Transverse colon (tissue), 4 donors: ENCODE results near the gene PSMF1. TPM values are rescaled to one million over a fixed set of nuclear protein-coding genes. Genes with fewer than 3 reads are reported as not detected.

Experiments used
- DNase-seq: peaks from one replicate; pipeline ENCODE4 v3.0.0-alpha.2; 2019
- H3K27ac ChIP-seq, 4 donors: fragments of 200-600 bp; sonication (generic); 2 replicates each; pipeline ENCODE4 v1.5.1; 2016 to 2018; ENCODE audit warnings: inconsistent platforms in 4 of 4
- H3K27me3 ChIP-seq: fragments of 200-600 bp; sonication (generic); 2 replicates; pipeline ENCODE4 v1.5.1; 2017; ENCODE audit warnings: inconsistent platforms
- H3K36me3 ChIP-seq, 4 donors: fragments of 200-600 bp; sonication (generic); 2 replicates each; pipeline ENCODE4 v1.5.1; 2017 to 2019; ENCODE audit warnings: inconsistent platforms in 4 of 4
- H3K4me1 ChIP-seq, 4 donors: fragments of 200-600 bp; sonication (generic); 2 replicates each; pipeline ENCODE4 v1.5.1; 2017 to 2020; ENCODE audit warnings: inconsistent platforms in 4 of 4
- H3K4me3 ChIP-seq, 4 donors: fragments of 200-600 bp; sonication (generic); 1 replicate in 1 of 4; 2 replicates in 3 of 4; pipeline versions ENCODE4 v1.5.1 to v1.6.1; 2017 to 2019; ENCODE audit warnings: inconsistent platforms in 4 of 4
- H3K9me3 ChIP-seq, 2 donors: fragments of 200-600 bp; sonication (generic); 2 replicates each; pipeline ENCODE4 v1.5.1; 2017 to 2019; ENCODE audit warnings: inconsistent platforms in 2 of 2
- CTCF ChIP-seq, 5 experiments: fragments of 200-600 bp in 3 of 5; fragments of 450-650 bp in 2 of 5; sonication (generic) in 3 of 5; IDR thresholded peaks; 1 replicate in 2 of 5; 2 replicates in 3 of 5; pipeline ENCODE4 v1.5.1; 2016 to 2017; ENCODE audit warnings: antibody characterized with exemption in 5 of 5, inconsistent platforms in 3 of 5, mild to moderate bottlenecking in 2 of 5, moderate library complexity in 1 of 5
- EP300 ChIP-seq: sonication (generic); formaldehyde crosslinking; IDR thresholded peaks from one replicate; pipeline ENCODE4 v1.6.1; 2017; ENCODE audit warnings: antibody characterized with exemption, low read depth
- POLR2A ChIP-seq: fragments of 450-650 bp; IDR thresholded peaks from one replicate; pipeline ENCODE4 v1.6.1; 2016; ENCODE audit warnings: antibody characterized with exemption, mild to moderate bottlenecking, moderate library complexity
- POLR2AphosphoS5 ChIP-seq, 3 donors: sonication (generic); formaldehyde crosslinking; IDR thresholded peaks; one replicate each; pipeline ENCODE4 v1.6.1; 2016; ENCODE audit warnings: antibody characterized with exemption in 3 of 3
- WGBS, 2 donors: methylation state at CpG; one replicate each; pipeline ENCODE4 v1.1.5; 2018; ENCODE audit warnings: low coverage in 1 of 2; 5-methylcytosine and 5-hydroxymethylcytosine counted together
- in situ Hi-C, 4 donors: fragments of 200-750 bp; cut with MboI; loops; one replicate each; pipeline versions ENCODE4 v1.15.0 to v1.15.1; 2017; ENCODE audit warnings: low sequenced_read_pairs in 3 of 4, low pct_ligation_motif_present in 1 of 4, low pct_unique_long_range_greater_than_20kb in 1 of 4
- intact Hi-C: fragments of 100-400 bp; cut with DNase I; formaldehyde crosslinking; loops from one replicate; pipeline ENCODE4 v1.15.1; 2023; ENCODE audit warnings: low total_unique reads
- total RNA-seq, 4 donors: library from RNA; depleted of rRNA; stranded (reverse); fragments of >200 nt; gene quantifications; one replicate each; pipeline ENCODE4 v1.1.0, GENCODE V29; 2016

PSMF1 gene
- total RNA-seq, 4 donors from 2014 or later = 55.1 to 173 (median 120) TPM

GRCh38 chr20:1094751-1095150 is 23.7 kb upstream of the PSMF1 start:
- Histone ChIP-seq H3K4me3 (no peak overlapping the region), H3K9me3 (no peaks in the 10 kb centered on the region), H3K27me3 (no peaks in the 10 kb centered on the region), H3K36me3 (no peaks in the 10 kb centered on the region), H3K27ac (no peak overlapping the region), H3K4me1 (no peaks in the 10 kb centered on the region)
- intact Hi-C loops = no loop called here
- DNase-seq = no peak
- in situ Hi-C loops = no loop called here
- 83% methylated on average over 6 of the region's 6 CpGs; no CpG with 5 or more reads in 1 of the 2 donors for WGBS, 2 donors
- TF ChIP-seq CTCF (IDR thresholded peaks at IDR 0.05) (no peak), POLR2A (no peak), POLR2AphosphoS5 (IDR thresholded peaks at IDR 0.05) (no peak), EP300 (no peak)

GRCh38 chr20:1101533-1101932 is 16.9 kb upstream of the PSMF1 start:
- in situ Hi-C loops = loop anchor here in 3 of 4 donors (25.0 kb wide), 3 partner anchors 264 to 361 kb away; partner anchors contain the start of genes NSFL1C (in 2 of the 3) and FAM110A (in 1 of the 3)
- Histone ChIP-seq H3K27ac (no peak overlapping the region), H3K9me3 (peaks cover 11% of the 10 kb centered on the region in 2 donors), H3K4me3 (no peak overlapping the region), H3K36me3 (no peaks in the 10 kb centered on the region), H3K4me1 (no peaks in the 10 kb centered on the region), H3K27me3 (no peaks in the 10 kb centered on the region)
- no peak for DNase-seq
- TF ChIP-seq EP300 = no peak
- no peak for TF ChIP-seq CTCF (IDR thresholded peaks at IDR 0.05)
- no peak for TF ChIP-seq POLR2A
- no peak for TF ChIP-seq POLR2AphosphoS5 (IDR thresholded peaks at IDR 0.05)
- intact Hi-C loops = no loop called here

DNA sequence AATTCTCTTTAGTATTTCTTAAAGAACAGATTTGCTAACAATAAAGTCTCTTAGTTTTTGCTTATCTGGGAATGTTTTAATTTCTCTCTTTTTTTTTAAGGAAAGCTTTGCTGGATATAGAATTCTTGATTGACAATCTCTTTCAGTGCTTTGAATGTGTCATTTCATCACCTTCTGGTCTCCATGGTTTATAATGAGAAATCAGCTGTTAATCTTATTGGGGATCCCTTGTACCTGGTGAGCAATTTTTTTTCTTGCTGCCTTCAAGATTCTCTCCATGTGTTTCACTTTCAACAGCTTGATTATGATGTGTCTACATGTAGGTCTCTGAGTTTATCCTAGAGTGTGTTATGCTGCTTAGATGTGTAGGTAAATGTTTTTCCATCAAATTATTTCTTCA is 16.4 kb upstream of the PSMF1 start:
- no peak for TF ChIP-seq POLR2AphosphoS5 (IDR thresholded peaks at IDR 0.05)
- no peak for TF ChIP-seq EP300
- no peak for TF ChIP-seq POLR2A
- TF ChIP-seq CTCF (IDR thresholded peaks at IDR 0.05) = no peak
- Histone ChIP-seq H3K4me3 (no peak overlapping the region), H3K27me3 (no peaks in the 10 kb centered on the region), H3K36me3 (no peaks in the 10 kb centered on the region), H3K27ac (no peak overlapping the region), H3K9me3 (peaks cover 11% of the 10 kb centered on the region in 2 donors), H3K4me1 (no peaks in the 10 kb centered on the region)
- intact Hi-C loops (no loop called here), in situ Hi-C loops (loop anchor here in 3 of 4 donors (25.0 kb wide), 3 partner anchors 265 to 360 kb away; partner anchors contain the start of genes NSFL1C (in 2 of the 3) and FAM110A (in 1 of the 3))
- DNase-seq = no peak

DNA sequence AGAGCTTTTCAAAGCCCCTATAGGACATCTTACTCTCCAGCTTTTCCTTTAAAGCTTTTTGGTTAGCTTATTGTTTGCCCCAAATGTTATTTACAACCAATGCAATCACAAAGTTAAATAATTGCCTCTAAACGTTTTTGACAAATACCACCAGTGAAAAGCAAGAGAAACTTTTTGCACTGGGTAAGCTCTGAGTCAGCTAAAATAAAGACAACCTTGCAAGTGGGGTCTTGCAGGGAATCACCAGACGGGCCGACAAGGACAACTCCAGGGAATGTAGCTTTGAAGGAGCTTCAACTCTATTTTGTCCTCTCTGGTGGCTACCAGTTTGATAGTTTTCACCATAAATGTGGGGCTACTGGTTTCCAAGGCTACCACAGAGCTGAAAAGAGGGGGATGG is 14.7 kb upstream of the PSMF1 start:
- DNase-seq = no peak
- H3K27me3 ChIP-seq = no peaks in the 10 kb centered on the region
- no peak overlapping the region for H3K4me3 ChIP-seq
- in situ Hi-C loops (loop anchor here in 3 of 4 donors (25.0 kb wide), 3 partner anchors 266 to 359 kb away; partner anchors contain the start of genes NSFL1C (in 2 of the 3) and FAM110A (in 1 of the 3)), intact Hi-C loops (no loop called here)
- H3K4me1 ChIP-seq = no peaks in the 10 kb centered on the region
- TF ChIP-seq CTCF (IDR thresholded peaks at IDR 0.05) (no peak), POLR2A (no peak), POLR2AphosphoS5 (IDR thresholded peaks at IDR 0.05) (no peak), EP300 (no peak)
- 70 to 84% methylated on average over 2 to 3 of the region's 3 CpGs for WGBS, 2 donors
- peaks cover 11% of the 10 kb centered on the region in 2 donors for H3K9me3 ChIP-seq
- H3K27ac ChIP-seq = no peak overlapping the region
- no peaks in the 10 kb centered on the region for H3K36me3 ChIP-seq
